ENCODE data around the gene EAF1. TPM values are rescaled to one million over a fixed set of nuclear protein-coding genes. Genes with fewer than 3 reads are reported as not detected.
A peak's percentile ranks its signal among the peaks of the same experiment; 100 is the strongest.
"Not testable (repeated sequence)": the region's sequence is repeated elsewhere in the genome, so short reads cannot be mapped to it uniquely, and the experiment has no call there.

The EAF1 gene
- total and polyA plus RNA-seq, 11 donors = 2.7 to 19.6 (median 9.8) TPM

DNA sequence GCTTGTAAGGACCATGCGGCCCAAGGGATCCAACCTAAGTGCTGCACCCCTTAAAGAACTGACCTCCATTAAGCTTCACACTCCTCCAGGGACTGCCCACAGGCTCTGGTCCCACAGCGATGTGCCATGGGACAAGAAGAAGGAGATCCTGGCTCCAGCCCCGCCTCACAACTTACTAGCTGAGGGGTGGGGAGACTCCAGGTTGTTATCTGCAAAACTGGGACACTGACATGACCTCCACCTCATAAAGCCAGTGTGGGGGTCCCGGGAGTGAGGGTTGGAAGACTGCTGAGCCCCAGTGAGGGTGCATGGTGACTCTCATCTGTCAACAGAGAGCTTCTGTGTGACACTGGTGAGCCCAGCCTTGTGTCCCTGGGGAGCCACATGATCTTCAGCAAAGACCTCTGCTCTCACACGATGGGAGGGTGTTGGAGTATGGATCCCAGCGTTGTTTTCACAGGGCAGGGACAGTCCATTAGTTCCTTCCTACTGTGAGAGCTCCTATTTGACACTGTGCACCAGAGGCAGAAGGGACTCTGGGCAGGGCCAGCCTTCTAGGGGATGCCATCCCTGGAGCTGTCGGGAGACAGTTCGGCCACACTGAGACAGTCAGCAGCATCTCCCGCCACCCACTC lies 26.7 kb downstream of the EAF1 start:
- ATAC-seq = no peak
- Histone ChIP-seq H3K27me3 (no peaks in the 10 kb centered on the region), H3K4me1 (no peaks in the 10 kb centered on the region), H3K36me3 (peaks cover 0 to 11% (median 7%) of the 10 kb centered on the region in 9 donors), H3K9me3 (peaks cover 0 to 4% (median 0%) of the 10 kb centered on the region in 12 donors), H3K4me3 (no peak overlapping the region), H3K27ac (no peak overlapping the region)
- 71 to 84% (median 76%) methylated on average over 9 of the region's 9 CpGs for WGBS, 4 donors
- DNase-seq = no peak
- intact Hi-C loops (cut with DNase I) = no loop called here
- TF ChIP-seq, protein P1, sequence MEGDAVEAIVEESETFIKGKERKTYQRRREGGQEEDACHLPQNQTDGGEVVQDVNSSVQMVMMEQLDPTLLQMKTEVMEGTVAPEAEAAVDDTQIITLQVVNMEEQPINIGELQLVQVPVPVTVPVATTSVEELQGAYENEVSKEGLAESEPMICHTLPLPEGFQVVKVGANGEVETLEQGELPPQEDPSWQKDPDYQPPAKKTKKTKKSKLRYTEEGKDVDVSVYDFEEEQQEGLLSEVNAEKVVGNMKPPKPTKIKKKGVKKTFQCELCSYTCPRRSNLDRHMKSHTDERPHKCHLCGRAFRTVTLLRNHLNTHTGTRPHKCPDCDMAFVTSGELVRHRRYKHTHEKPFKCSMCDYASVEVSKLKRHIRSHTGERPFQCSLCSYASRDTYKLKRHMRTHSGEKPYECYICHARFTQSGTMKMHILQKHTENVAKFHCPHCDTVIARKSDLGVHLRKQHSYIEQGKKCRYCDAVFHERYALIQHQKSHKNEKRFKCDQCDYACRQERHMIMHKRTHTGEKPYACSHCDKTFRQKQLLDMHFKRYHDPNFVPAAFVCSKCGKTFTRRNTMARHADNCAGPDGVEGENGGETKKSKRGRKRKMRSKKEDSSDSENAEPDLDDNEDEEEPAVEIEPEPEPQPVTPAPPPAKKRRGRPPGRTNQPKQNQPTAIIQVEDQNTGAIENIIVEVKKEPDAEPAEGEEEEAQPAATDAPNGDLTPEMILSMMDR (IDR thresholded peaks at IDR 0.05) = no peak
- TF ChIP-seq POLR2A (IDR thresholded peaks at IDR 0.05) = no peak

DNA sequence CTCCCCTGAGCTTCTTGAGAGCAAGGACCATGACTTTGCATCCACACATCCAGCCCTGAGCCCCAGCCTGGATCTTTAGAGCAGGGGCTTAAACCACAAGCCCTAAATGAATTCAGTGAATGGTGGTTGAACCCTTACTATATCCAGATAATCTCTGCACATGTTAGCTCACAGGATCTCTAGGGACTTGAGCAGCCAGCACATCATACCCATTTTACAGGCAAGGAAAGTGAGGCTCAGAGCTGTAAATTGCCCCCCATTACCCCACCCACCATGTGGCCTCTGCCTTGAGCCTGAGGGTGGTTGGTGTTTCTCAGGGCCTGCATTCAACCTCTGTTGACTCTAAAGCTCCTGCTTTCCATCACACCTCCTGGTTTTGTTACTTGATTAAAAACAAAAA lies 27.6 kb downstream of the EAF1 start:
- H3K36me3 ChIP-seq = peaks cover 0 to 11% (median 7%) of the 10 kb centered on the region in 9 donors
- H3K27me3 ChIP-seq = no peaks in the 10 kb centered on the region
- H3K27ac ChIP-seq = no peak overlapping the region
- peaks cover 0 to 4% (median 0%) of the 10 kb centered on the region in 12 donors for H3K9me3 ChIP-seq
- H3K4me3 ChIP-seq = no peak overlapping the region
- ATAC-seq (no peak), DNase-seq (no peak)
- intact Hi-C loops (cut with DNase I) = no loop called here
- TF ChIP-seq, protein P1 (IDR thresholded peaks at IDR 0.05) = no peak
- no peak for TF ChIP-seq POLR2A (IDR thresholded peaks at IDR 0.05)
- no peaks in the 10 kb centered on the region for H3K4me1 ChIP-seq

- no peaks in the 10 kb centered on the region for H3K27me3 ChIP-seq
- H3K9me3 ChIP-seq = peaks cover 0 to 4% (median 0%) of the 10 kb centered on the region in 12 donors
- no peak for DNase-seq
- WGBS, 4 donors = 91 to 96% (median 93%) methylated on average over 7 of the region's 7 CpGs
- TF ChIP-seq, protein P1 (IDR thresholded peaks at IDR 0.05) = no peak
- no peak for TF ChIP-seq POLR2A (IDR thresholded peaks at IDR 0.05)
- no peak overlapping the region for H3K4me3 ChIP-seq
- ATAC-seq = no peak
- peaks cover 0 to 7% (median 3%) of the 10 kb centered on the region in 9 donors for H3K36me3 ChIP-seq
- H3K4me1 ChIP-seq = peaks cover 0 to 6% (median 0%) of the 10 kb centered on the region in 12 donors
- no peak overlapping the region for H3K27ac ChIP-seq
- intact Hi-C loops (cut with DNase I) = no loop called here
Observed at GRCh38 chr3:15455756-15456155, 28.4 kb downstream of the EAF1 start.

DNA sequence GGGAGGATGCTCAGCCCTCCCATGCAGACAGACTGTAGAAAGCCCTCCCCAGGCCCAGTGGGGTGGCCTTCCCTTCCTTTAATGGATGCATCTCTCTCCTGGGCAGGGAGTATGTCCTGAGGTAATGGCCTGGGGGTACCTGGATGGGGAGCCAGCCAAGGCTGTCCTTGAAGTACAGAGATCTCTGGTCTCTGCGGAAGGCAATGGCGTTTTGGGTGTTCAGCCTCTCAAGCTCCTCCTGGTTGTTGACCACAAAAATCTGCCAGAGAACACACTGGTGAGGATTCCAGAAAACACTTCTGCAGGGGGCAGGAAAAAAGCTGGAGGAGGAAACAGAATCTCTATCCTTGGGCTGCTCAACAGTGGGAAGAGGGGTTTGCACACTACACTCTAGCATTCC lies 28.9 kb downstream of the EAF1 start:
- Histone ChIP-seq H3K4me1 (peaks cover 0 to 12% (median 0%) of the 10 kb centered on the region in 12 donors), H3K4me3 (no peak overlapping the region), H3K27me3 (no peaks in the 10 kb centered on the region), H3K36me3 (peaks cover 0 to 7% (median 3%) of the 10 kb centered on the region in 9 donors), H3K9me3 (peaks cover 0 to 4% (median 0%) of the 10 kb centered on the region in 12 donors), H3K27ac (no peak overlapping the region)
- intact Hi-C loops (cut with DNase I) = no loop called here
- ATAC-seq (no peak), DNase-seq (no peak)
- WGBS, 4 donors = 96 to 97% (median 97%) methylated on average over 2 of the region's 2 CpGs
- TF ChIP-seq, protein P1 (IDR thresholded peaks at IDR 0.05) = no peak
- no peak for TF ChIP-seq POLR2A (IDR thresholded peaks at IDR 0.05)

GRCh38 chr3:15456915-15457314 lies 29.5 kb downstream of the EAF1 start:
- H3K27ac ChIP-seq; H3K36me3 ChIP-seq; H3K4me3 ChIP-seq; H3K27me3 ChIP-seq; ATAC-seq; intact Hi-C loops (cut with DNase I); H3K9me3 ChIP-seq: not testable (repeated sequence)
- peak in 1 of 5 donors; percentile 1 for DNase-seq
- 93 to 94% (median 94%) methylated on average over 10 of the region's 10 CpGs for WGBS, 4 donors
- peaks cover 0 to 14% (median 0%) of the 10 kb centered on the region in 12 donors for H3K4me1 ChIP-seq
